GM18505 (cell line): ENCODE data around the gene DNAJC15.

Experiments
- ATAC-seq: cut with Tn5 transposase; IDR thresholded peaks from one replicate; pipeline ENCODE4 v1.9.1; 2021; ENCODE audit not compliant: unreplicated experiment
- POLR2A ChIP-seq: IDR thresholded peaks from 4 replicates; pipeline ENCODE4 v1.6.1; 2011; ENCODE audit warnings: borderline replicate concordance; ENCODE audit not compliant: insufficient read depth, insufficient read length; ENCODE audit errors: extremely low read depth

The DNAJC15 gene

GRCh38 chr13:43074824-43075510 is 51.6 kb downstream of the DNAJC15 start:
- no peak for TF ChIP-seq POLR2A
- ATAC-seq: peak; percentile 74

DNA sequence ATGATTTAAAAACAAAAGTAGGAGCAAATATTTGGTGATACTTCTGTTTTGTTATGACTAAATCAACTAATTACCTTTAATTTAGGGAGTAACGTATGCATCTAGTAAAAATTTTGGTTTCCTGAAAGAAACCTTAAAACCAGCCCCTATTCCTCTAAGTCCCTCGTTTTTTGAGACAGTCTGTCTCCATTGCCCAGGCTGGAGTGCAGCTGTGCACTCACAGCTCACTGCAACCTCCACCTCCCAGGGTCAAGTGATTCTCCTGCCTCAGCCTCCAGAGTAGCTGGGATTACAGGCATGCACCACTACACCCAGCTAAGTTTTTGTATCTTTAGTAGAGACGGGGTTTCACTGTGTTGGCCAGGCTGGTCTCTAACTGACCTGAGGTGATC is 52.1 kb downstream of the DNAJC15 start:
- ATAC-seq: peak; percentile 22

- no peak for ATAC-seq
- no peak for TF ChIP-seq POLR2A
Observed at GRCh38 chr13:43077046-43077445, 53.7 kb downstream of the DNAJC15 start.

DNA sequence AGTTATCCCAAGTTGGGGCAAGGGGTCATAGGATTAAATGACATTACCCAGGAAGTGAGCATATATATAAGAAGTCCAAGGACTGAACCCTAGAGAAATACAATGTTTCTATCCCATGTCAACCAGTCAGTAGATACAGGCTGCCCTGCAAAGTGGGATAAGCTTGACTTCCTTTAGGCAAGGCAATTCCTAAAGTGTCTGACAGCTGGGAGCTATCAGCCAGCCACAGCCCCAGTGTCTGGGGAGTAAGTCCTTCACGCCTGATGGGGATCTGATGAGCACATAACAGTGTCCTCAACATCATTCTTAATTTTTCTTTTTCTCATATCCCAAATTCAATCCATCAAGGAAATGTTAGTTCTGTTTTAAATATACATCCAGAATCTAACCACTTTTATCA is 54.1 kb downstream of the DNAJC15 start:
- no peak for TF ChIP-seq POLR2A
- no peak for ATAC-seq

- no peak for ATAC-seq
- no peak for TF ChIP-seq POLR2A
Observed at GRCh38 chr13:43077906-43078305, 54.5 kb downstream of the DNAJC15 start.

- no peak for ATAC-seq
- TF ChIP-seq POLR2A: no peak
Observed at GRCh38 chr13:43078399-43078798, 55.0 kb downstream of the DNAJC15 start.

- no peak for TF ChIP-seq POLR2A
- ATAC-seq: no peak
Observed at GRCh38 chr13:43079392-43079931, 56.1 kb downstream of the DNAJC15 start.

GRCh38 chr13:43080199-43080598 is 56.8 kb downstream of the DNAJC15 start:
- no peak for TF ChIP-seq POLR2A
- ATAC-seq: no peak

- no peak for TF ChIP-seq POLR2A
- ATAC-seq: no peak
Observed at GRCh38 chr13:43081866-43082265, 58.5 kb downstream of the DNAJC15 start.

- no peak for ATAC-seq
- no peak for TF ChIP-seq POLR2A
Observed at GRCh38 chr13:43083750-43084149, 60.4 kb downstream of the DNAJC15 start.

DNA sequence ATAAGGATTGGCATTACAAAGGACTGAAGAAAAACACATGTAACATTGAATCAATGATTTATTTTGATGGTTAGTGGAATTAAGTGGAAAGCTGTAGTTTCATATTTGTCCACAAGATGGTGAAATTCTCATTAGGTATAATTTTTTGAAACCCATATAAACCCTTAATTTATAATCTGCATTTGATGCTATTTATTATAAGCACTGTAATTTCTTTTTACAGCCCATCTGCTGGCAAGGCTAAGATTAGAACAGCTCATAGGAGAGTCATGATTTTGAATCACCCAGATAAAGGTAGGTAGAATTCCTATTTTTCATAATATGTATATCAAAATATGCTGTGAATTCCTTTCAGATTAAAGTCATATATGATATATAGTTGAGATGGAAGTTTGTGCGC is 62.2 kb downstream of the DNAJC15 start:
- ATAC-seq: no peak
- no peak for TF ChIP-seq POLR2A

- ATAC-seq: no peak
- no peak for TF ChIP-seq POLR2A
Observed at GRCh38 chr13:43086181-43086580, 62.8 kb downstream of the DNAJC15 start.

GRCh38 chr13:43088093-43088511 is 64.7 kb downstream of the DNAJC15 start:
- no peak for TF ChIP-seq POLR2A
- ATAC-seq: no peak

GRCh38 chr13:43089912-43090498 is 66.6 kb downstream of the DNAJC15 start:
- no peak for TF ChIP-seq POLR2A
- ATAC-seq: no peak
